ENCODE results near the gene PLXNA4.

DNA sequence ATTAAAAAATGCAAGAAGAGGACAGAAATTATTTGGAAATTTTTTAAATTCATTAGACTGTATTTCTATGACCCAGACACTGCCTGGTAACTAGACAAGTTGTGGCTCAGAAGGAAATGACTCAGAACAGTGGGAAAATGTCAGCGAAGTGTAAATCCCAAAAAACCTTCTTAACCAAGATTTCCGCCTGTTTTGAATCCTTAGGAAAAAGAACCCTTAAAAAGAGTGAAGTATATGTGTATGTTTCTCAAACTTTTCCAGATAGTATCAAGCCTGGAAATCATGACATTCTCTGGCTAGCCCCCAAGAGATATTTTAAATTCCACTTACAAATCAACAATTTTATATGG, 42.7 kb upstream of the PLXNA4 start:
- no peak for TF ChIP-seq CTCF (IDR thresholded peaks at IDR 0.05)
- no peak for TF ChIP-seq POLR2AphosphoS5 (IDR thresholded peaks at IDR 0.05)

Data from prostate gland (tissue), 2 donors.